A549 (cell line): Measurements from ENCODE around the gene PLEKHA5. TPM values are rescaled to one million over a fixed set of nuclear protein-coding genes. Genes with fewer than 3 reads are reported as not detected.

ENCODE experiments used
- ATAC-seq, 2 experiments: fragments of 200-7000 bp in 1 of 2; fragments of >200 bp in 1 of 2; cut with Nextera tagmentation in 1 of 2; cut with Tn5 transposase in 1 of 2; 3 replicates each; pipeline versions ENCODE4 v1.8.0 to v1.9.1; 2018 to 2020; ENCODE audit warnings: mild to moderate bottlenecking in 1 of 2, moderate library complexity in 1 of 2
- CTCF ChIA-PET: fragments of 300-600 bp; sonication (Branson Sonifier 250); formaldehyde crosslinking; extraction: SDS; loops from one replicate; lab custom pipeline; 2021; ENCODE audit warnings: antibody characterized with exemption, inconsistent platforms; lab: Yijun Ruan, JAX
- POLR2A ChIA-PET: fragments of 350-600 bp; formaldehyde crosslinking; extraction: SDS; loops from one replicate; lab custom pipeline; 2021; ENCODE audit warnings: antibody characterized with exemption, inconsistent platforms; lab: Yijun Ruan, JAX
- DNase-seq, 2 experiments: peaks; one replicate each; pipeline versions ENCODE4 v3.0.0 to v3.0.0-alpha.2; 2011 to 2016; ENCODE audit warnings: low read depth in 1 of 2, low spot score in 1 of 2
- FAIRE-seq: peaks from 2 replicates; lab custom pipeline; 2011; peaks lifted over from hg19 to GRCh38; lab: Jason Lieb, UNC
- H3K27ac ChIP-seq, 2 experiments: fragments of >200 bp; sonication (Bioruptor Twin); formaldehyde crosslinking; 3 replicates each; pipeline ENCODE4 v1.5.1; 2016 to 2017
- H3K4me1 ChIP-seq: fragments of >200 bp; sonication (Bioruptor Twin); formaldehyde crosslinking; 3 replicates; pipeline ENCODE4 v1.6.1; 2016
- H3K4me2 ChIP-seq: fragments of >200 bp; sonication (Bioruptor Twin); formaldehyde crosslinking; 3 replicates; pipeline ENCODE4 v1.6.1; 2016
- H3K4me3 ChIP-seq: fragments of >200 bp; sonication (Bioruptor Twin); formaldehyde crosslinking; 3 replicates; pipeline ENCODE4 v1.5.1; 2016
- H3K9me3 ChIP-seq: fragments of >200 bp; sonication (Bioruptor Twin); formaldehyde crosslinking; 3 replicates; pipeline ENCODE4 v1.6.1; 2016
- ATOH8 ChIP-seq: fragments of 250-450 bp; sonication (Bioruptor Pico); IDR thresholded peaks from 2 replicates; pipeline ENCODE4 v1.5.0; 2020; ENCODE audit warnings: low read depth, mild to moderate bottlenecking, moderate library complexity
- BHLHE40 ChIP-seq: IDR thresholded peaks from 2 replicates; pipeline ENCODE4 v1.6.1; 2012; ENCODE audit warnings: low read depth, low read length, inconsistent platforms
- CBX2 ChIP-seq: fragments of 200-600 bp; sonication (generic); IDR thresholded peaks from 2 replicates; pipeline ENCODE4 v1.6.1; 2016; ENCODE audit warnings: low read depth, mild to moderate bottlenecking, borderline replicate concordance
- CBX8 ChIP-seq: fragments of 200-600 bp; sonication (generic); IDR thresholded peaks from 2 replicates; pipeline ENCODE4 v1.6.1; 2016
- EHF ChIP-seq: fragments of 250-450 bp; sonication (Bioruptor Pico); IDR thresholded peaks from 2 replicates; pipeline ENCODE4 v1.5.0; 2020; ENCODE audit warnings: mild to moderate bottlenecking
- ELK1 ChIP-seq: fragments of 150-350 bp; IDR thresholded peaks from 2 replicates; pipeline ENCODE4 v1.6.1; 2014; ENCODE audit warnings: low read depth, mild to moderate bottlenecking, low read length
- ESRRA ChIP-seq: fragments of 150-350 bp; IDR thresholded peaks from 2 replicates; pipeline ENCODE4 v1.6.1; 2014; ENCODE audit warnings: mild to moderate bottlenecking, low read length, borderline replicate concordance
- FOSB ChIP-seq: fragments of 250-450 bp; sonication (Bioruptor Pico); IDR thresholded peaks from 2 replicates; pipeline ENCODE4 v1.5.0; 2020; ENCODE audit warnings: mild to moderate bottlenecking, moderate library complexity
- FOSL2 ChIP-seq, 2 experiments: fragments of 450-650 bp in 1 of 2; fragments of >200 bp in 1 of 2; sonication (Bioruptor Twin) in 1 of 2; formaldehyde crosslinking; IDR thresholded peaks; 2 replicates each; pipeline versions ENCODE4 v1.5.0 to v1.6.1; 2016 to 2020; ENCODE audit warnings: mild to moderate bottlenecking in 1 of 2, moderate library complexity in 1 of 2
- FOXS1 ChIP-seq: fragments of 250-450 bp; sonication (Bioruptor Pico); IDR thresholded peaks from 2 replicates; pipeline ENCODE4 v1.5.0; 2020; ENCODE audit warnings: mild to moderate bottlenecking, moderate library complexity
- GATA3 ChIP-seq: IDR thresholded peaks from 2 replicates; pipeline ENCODE4 v1.6.1; 2012; ENCODE audit warnings: borderline replicate concordance
- HOXB13 ChIP-seq: fragments of 250-450 bp; sonication (Bioruptor Pico); IDR thresholded peaks from 2 replicates; pipeline ENCODE4 v1.5.0; 2020; ENCODE audit warnings: low read depth, mild to moderate bottlenecking, moderate library complexity
- JUN ChIP-seq, 2 experiments: fragments of >200 bp; sonication (Bioruptor Twin); formaldehyde crosslinking; IDR thresholded peaks; 2 replicates in 1 of 2; 3 replicates in 1 of 2; pipeline ENCODE4 v1.6.1; 2016 to 2017
- KDM1A ChIP-seq: fragments of 200-600 bp; sonication (generic); IDR thresholded peaks from 2 replicates; pipeline ENCODE4 v1.6.1; 2016; ENCODE audit warnings: low read depth, mild to moderate bottlenecking
- MAFK ChIP-seq: fragments of 450-650 bp; IDR thresholded peaks from 2 replicates; pipeline ENCODE4 v1.6.1; 2014; ENCODE audit not compliant: partially characterized antibody
- MAZ ChIP-seq: fragments of 150-350 bp; IDR thresholded peaks from 2 replicates; pipeline ENCODE4 v1.6.1; 2014; ENCODE audit warnings: antibody characterized with exemption, low read depth, low read length, borderline replicate concordance
- NPAS2 ChIP-seq: fragments of 250-450 bp; sonication (Bioruptor Pico); IDR thresholded peaks from 2 replicates; pipeline ENCODE4 v1.8.0; 2022; ENCODE audit warnings: mild to moderate bottlenecking, moderate library complexity, borderline replicate concordance
- PHF8 ChIP-seq: fragments of 200-600 bp; sonication (generic); IDR thresholded peaks from 2 replicates; pipeline ENCODE4 v1.6.1; 2016; ENCODE audit warnings: low read depth, mild to moderate bottlenecking, antibody characterized with exemption, moderate library complexity, borderline replicate concordance
- REST ChIP-seq: fragments of 200-600 bp; sonication (generic); IDR thresholded peaks from 2 replicates; pipeline ENCODE4 v1.6.1; 2016; ENCODE audit warnings: antibody characterized with exemption, mild to moderate bottlenecking, moderate library complexity
- ZNF302 ChIP-seq: fragments of 250-450 bp; sonication (Bioruptor Pico); IDR thresholded peaks from 2 replicates; pipeline ENCODE4 v1.9.0; 2021; ENCODE audit warnings: inconsistent platforms, mild to moderate bottlenecking, moderate library complexity
- WGBS: methylation state at CpG from one replicate; pipeline ENCODE4 v1.1.6; 2017; ENCODE audit errors: missing lambda C conversion rate; 5-methylcytosine and 5-hydroxymethylcytosine counted together
- polyA plus RNA-seq, 4 experiments: library from polyadenylated mRNA; depleted of rRNA in 3 of 4; stranded (reverse); fragments of >200 nt; fragmentation: RNase III in 1 of 4; extraction: RNeasy Plus Mini Kit Qiagen cat#74134 plus additional on column Dnase treatment in 1 of 4; gene quantifications; 2 replicates in 3 of 4; 3 replicates in 1 of 4; pipeline ENCODE4 v1.2.3, GENCODE V29; 2011 to 2017

PLEKHA5 gene
- polyA plus RNA-seq, 2 of the 4 experiments (the other 2 are of a cell fraction), result 7.6 to 13.2 TPM

- CTCF ChIA-PET, result interaction anchor here (1.2 kb wide), 1 partner anchor 37 kb away, joined by 3 read pairs; no protein-coding TSS in a partner anchor
- Histone ChIP-seq H3K4me3 (no peak overlapping the region), H3K4me1 (peaks cover 15% of the 10 kb centered on the region; the same call in 1 of the 3 replicates)
- FAIRE-seq, result no peak
- TF ChIP-seq FOXS1 (CRISPR knock-in tag), result no peak
- no peak for TF ChIP-seq ZNF302 (CRISPR knock-in tag)
- TF ChIP-seq EHF (CRISPR knock-in tag), result no peak
- no peak for TF ChIP-seq ELK1
- TF ChIP-seq JUN (IDR thresholded peaks at IDR 0.05), result no peak
- no peak for TF ChIP-seq ATOH8
- TF ChIP-seq ESRRA, result no peak
- no peak for TF ChIP-seq GATA3
- TF ChIP-seq, all 56 proteins: peak for 0
- ATAC-seq (no peak), DNase-seq (no peak)
- no peak overlapping the region for H3K27ac ChIP-seq
- POLR2A ChIA-PET, result no interaction called here
- H3K9me3 ChIP-seq, result no peaks in the 10 kb centered on the region
- H3K4me2 ChIP-seq, result no peak overlapping the region
Observed at GRCh38 chr12:19148860-19149259, 19.3 kb downstream of the PLEKHA5 start.

- CTCF ChIA-PET, result no interaction called here
- H3K9me3 ChIP-seq, result no peaks in the 10 kb centered on the region
- POLR2A ChIA-PET, result no interaction called here
- FAIRE-seq (peak; percentile 7), ATAC-seq (no peak), DNase-seq (no peak)
- H3K4me2 ChIP-seq, result no peak overlapping the region
- no peak overlapping the region for H3K27ac ChIP-seq
- 89% methylated on average over 2 of the region's 2 CpGs for WGBS
- no peak for TF ChIP-seq REST
- no peak for TF ChIP-seq KDM1A
- TF ChIP-seq MAFK, result no peak
- TF ChIP-seq CBX8, result no peak
- TF ChIP-seq HOXB13 (CRISPR knock-in tag), result no peak
- TF ChIP-seq ELK1, result no peak
- no peak for TF ChIP-seq BHLHE40
- TF ChIP-seq MAZ, result no peak
- TF ChIP-seq FOSB (CRISPR knock-in tag), result no peak
- TF ChIP-seq PHF8, result no peak
- no peak for TF ChIP-seq CBX2
- TF ChIP-seq NPAS2, result no peak
- no peak for TF ChIP-seq FOSL2 (IDR thresholded peaks at IDR 0.05)
- no peak for TF ChIP-seq FOSL2 (CRISPR knock-in tag; IDR thresholded peaks at IDR 0.05)
- H3K4me3 ChIP-seq, result no peak overlapping the region
- peaks cover 15% of the 10 kb centered on the region; the same call in 1 of the 3 replicates for H3K4me1 ChIP-seq
Observed at GRCh38 chr12:19150273-19150900, 20.9 kb downstream of the PLEKHA5 start.
